ENCODE measurements around the gene GTPBP2. TPM values are rescaled to one million over a fixed set of nuclear protein-coding genes. Genes with fewer than 3 reads are reported as not detected.
"Not testable (repeated sequence)": the region's sequence is repeated elsewhere in the genome, so short reads cannot be mapped to it uniquely, and the experiment has no call there.

Gene GTPBP2
- total RNA-seq, 2 experiments from 2014 or later: 72.6 to 72.8 TPM

- Mint-ChIP-seq H3K9me3 (no peaks in the 10 kb centered on the region), H3K27ac (no peak overlapping the region), H3K27me3 (no peaks in the 10 kb centered on the region), H3K4me1 (ENCODE audit: low read depth) (no peaks in the 10 kb centered on the region), H3K36me3 (peaks cover 26% of the 10 kb centered on the region), H3K4me3 (no peak overlapping the region)
- DNase-seq: no peak
- POLR2A ChIA-PET: no interaction called here
- intact Hi-C loops (cut with micrococcal nuclease): no loop called here
- CTCF ChIA-PET: interaction anchor here (1.1 kb wide), 1 partner anchor 14 kb away, joined by 4 read pairs; no protein-coding TSS in a partner anchor
Observed at GRCh38 chr6:43593938-43594337, 35.1 kb downstream of the GTPBP2 start.

GRCh38 chr6:43589564-43589963 is 39.5 kb downstream of the GTPBP2 start:
- CTCF ChIA-PET; intact Hi-C loops (cut with micrococcal nuclease); H3K9me3 Mint-ChIP-seq; H3K4me3 Mint-ChIP-seq; POLR2A ChIA-PET; H3K4me1 Mint-ChIP-seq (ENCODE audit: low read depth); DNase-seq; H3K27ac Mint-ChIP-seq; H3K27me3 Mint-ChIP-seq: not testable (repeated sequence)
- H3K36me3 Mint-ChIP-seq: peaks cover 30% of the 10 kb centered on the region

- Mint-ChIP-seq H3K27ac (no peak overlapping the region), H3K36me3 (peaks cover 43% of the 10 kb centered on the region), H3K27me3 (no peaks in the 10 kb centered on the region), H3K4me1 (ENCODE audit: low read depth) (peaks cover 21% of the 10 kb centered on the region), H3K9me3 (no peaks in the 10 kb centered on the region), H3K4me3 (no peak overlapping the region)
- intact Hi-C loops (cut with micrococcal nuclease): no loop called here
- ChIA-PET POLR2A (no interaction called here), CTCF (no interaction called here)
- DNase-seq: no peak
Observed at GRCh38 chr6:43588194-43588593, 40.9 kb downstream of the GTPBP2 start.

- Mint-ChIP-seq H3K27me3 (no peaks in the 10 kb centered on the region), H3K36me3 (peaks cover 49% of the 10 kb centered on the region), H3K27ac (peak overlapping the region; percentile 77), H3K9me3 (no peaks in the 10 kb centered on the region), H3K4me3 (no peak overlapping the region), H3K4me1 (ENCODE audit: low read depth) (peaks cover 24% of the 10 kb centered on the region)
- CTCF ChIA-PET: interaction anchor here (1.1 to 1.2 kb wide), 2 partner anchors 22 to 24 kb away, joined by 3 to 4 read pairs; no protein-coding TSS in a partner anchor
- POLR2A ChIA-PET: interaction anchor here (0.6 to 1.1 kb wide), 3 partner anchors 8 to 21 kb away, joined by 3 to 4 read pairs (median 3); no protein-coding TSS in a partner anchor
- intact Hi-C loops (cut with micrococcal nuclease): no loop called here
- peak; percentile 29 for DNase-seq
Observed at GRCh38 chr6:43584892-43585570, 44.0 kb downstream of the GTPBP2 start.

GRCh38 chr6:43582911-43583310 is 46.2 kb downstream of the GTPBP2 start:
- POLR2A ChIA-PET: interaction anchor here (0.9 kb wide), 1 partner anchor 12 kb away, joined by 3 read pairs; no protein-coding TSS in a partner anchor
- H3K4me1 Mint-ChIP-seq (ENCODE audit: low read depth): peaks cover 39% of the 10 kb centered on the region
- CTCF ChIA-PET: interaction anchor here (0.6 kb wide), 1 partner anchor 75 kb away, joined by 4 read pairs; no protein-coding TSS in a partner anchor
- DNase-seq: no peak
- H3K27me3 Mint-ChIP-seq: no peaks in the 10 kb centered on the region
- no peaks in the 10 kb centered on the region for H3K9me3 Mint-ChIP-seq
- peaks cover 45% of the 10 kb centered on the region for H3K36me3 Mint-ChIP-seq
- intact Hi-C loops (cut with micrococcal nuclease): no loop called here
- no peak overlapping the region for H3K4me3 Mint-ChIP-seq
- H3K27ac Mint-ChIP-seq: no peak overlapping the region

DNA sequence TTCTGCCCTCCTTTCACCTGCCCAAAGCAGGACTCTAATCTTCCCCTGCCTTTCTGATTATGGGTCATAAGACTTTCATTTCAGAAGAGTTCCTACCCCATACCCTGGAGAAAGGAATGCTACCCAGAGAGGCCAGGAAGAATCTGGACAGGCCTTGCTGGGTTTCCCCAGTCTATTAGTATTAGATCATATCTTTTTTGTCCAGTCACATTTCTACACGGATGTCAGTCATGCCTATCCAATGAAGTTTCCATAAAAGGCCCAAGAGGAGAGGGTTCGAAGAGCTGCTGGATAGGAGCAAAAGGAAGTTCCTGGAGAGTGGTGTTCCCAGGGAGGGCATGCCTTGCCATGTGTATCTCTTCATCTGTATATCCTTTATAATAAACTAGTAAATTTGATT is 49.9 kb downstream of the GTPBP2 start:
- H3K36me3 Mint-ChIP-seq: peaks cover 42% of the 10 kb centered on the region
- no peak overlapping the region for H3K4me3 Mint-ChIP-seq
- ChIA-PET CTCF (no interaction called here), POLR2A (no interaction called here)
- no peaks in the 10 kb centered on the region for H3K27me3 Mint-ChIP-seq
- peaks cover 40% of the 10 kb centered on the region for H3K4me1 Mint-ChIP-seq (ENCODE audit: low read depth)
- intact Hi-C loops (cut with micrococcal nuclease): loop anchor here (10.0 kb wide), 1 partner anchor 196 kb away; the partner anchor contains the start of gene VEGFA
- no peak overlapping the region for H3K27ac Mint-ChIP-seq
- no peak for DNase-seq
- H3K9me3 Mint-ChIP-seq: no peaks in the 10 kb centered on the region

DNA sequence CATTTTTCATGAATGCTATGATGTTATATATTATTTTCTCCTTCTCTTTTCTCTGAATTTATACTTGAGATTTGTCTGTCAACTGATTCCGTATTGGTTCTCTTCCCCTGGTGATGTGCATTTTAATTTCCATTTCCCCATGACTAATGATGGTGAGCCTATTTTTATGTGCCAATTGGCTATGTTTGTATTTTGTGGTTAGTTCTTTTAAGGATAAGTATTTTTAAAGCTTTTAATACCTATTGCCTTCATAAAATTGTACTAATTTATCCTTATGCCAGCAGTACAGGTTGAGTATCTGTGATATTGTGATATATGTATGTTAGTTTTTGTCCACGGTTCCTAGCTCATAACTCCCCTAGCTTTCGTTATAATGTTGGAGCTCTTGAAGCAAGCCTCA is 50.3 kb downstream of the GTPBP2 start:
- Mint-ChIP-seq H3K27me3 (no peaks in the 10 kb centered on the region), H3K4me1 (ENCODE audit: low read depth) (peaks cover 35% of the 10 kb centered on the region), H3K4me3 (no peak overlapping the region), H3K36me3 (peaks cover 38% of the 10 kb centered on the region), H3K27ac (no peak overlapping the region), H3K9me3 (no peaks in the 10 kb centered on the region)
- intact Hi-C loops (cut with micrococcal nuclease): loop anchor here (10.0 kb wide), 1 partner anchor 196 kb away; the partner anchor contains the start of gene VEGFA
- no peak for DNase-seq
- ChIA-PET POLR2A (no interaction called here), CTCF (no interaction called here)

DNA sequence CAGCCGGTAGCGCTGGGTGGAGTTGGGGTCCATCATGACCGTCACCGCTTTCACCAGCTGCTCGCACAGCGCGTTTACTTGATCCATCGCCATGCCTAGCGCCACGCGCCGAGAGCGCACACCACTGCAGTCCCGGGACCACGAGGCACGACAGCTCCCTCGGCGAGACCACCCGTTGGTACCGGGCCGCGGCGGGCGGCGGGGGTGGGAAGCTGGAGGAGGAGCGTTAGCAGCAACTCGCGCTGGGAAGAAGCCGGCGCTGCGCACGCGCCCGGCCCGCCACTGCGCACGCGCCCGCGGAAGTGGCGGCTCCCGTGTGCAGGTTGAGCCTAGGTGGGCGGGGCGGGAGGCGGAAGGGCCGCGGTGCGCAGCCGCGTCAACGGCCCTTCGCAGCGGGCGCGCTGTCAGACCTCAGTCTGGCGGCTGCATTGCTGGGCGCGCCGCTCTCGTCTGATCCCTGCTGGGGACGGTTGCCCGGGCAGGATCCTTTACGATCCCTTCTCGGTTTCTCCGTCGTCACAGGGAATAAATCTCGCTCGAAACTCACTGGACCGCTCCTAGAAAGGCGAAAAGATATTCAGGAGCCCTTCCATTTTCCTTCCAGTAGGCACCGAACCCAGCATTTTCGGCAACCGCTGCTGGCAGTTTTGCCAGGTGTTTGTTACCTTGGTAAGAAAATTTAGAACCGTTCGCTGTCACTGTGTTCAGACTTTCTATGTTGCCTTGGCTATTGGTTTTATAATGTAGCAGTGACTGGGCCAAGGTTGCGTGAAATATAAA is 53.1 kb downstream of the GTPBP2 start, which contains the start of the genes POLH and XPO5:
TSS of gene POLH (plus strand) at position 414 of the 780 bp plus-strand sequence. CDS start 6,135 bp downstream, outside the sequence.
TSS of gene XPO5 (minus strand) at position 267 of the 780 bp plus-strand sequence. CDS start at position 93, 174 bp downstream.
- H3K4me1 Mint-ChIP-seq (ENCODE audit: low read depth): peaks cover 52% of the 10 kb centered on the region
- peak within 1 kb of the TSS; percentile 97 for H3K4me3 Mint-ChIP-seq
- ChIA-PET POLR2A (interaction anchor here (0.6 to 1.7 kb wide), 4 partner anchors 9 to 60 kb away, joined by 3 to 14 read pairs (median 3); partner anchors contain the start of genes GTPBP2 and MAD2L1BP), CTCF (interaction anchor here (1.5 kb wide), 1 partner anchor 53 kb away, joined by 6 read pairs; the partner anchor contains the start of gene GTPBP2)
- peak within 1 kb of the TSS; percentile 85 for H3K27ac Mint-ChIP-seq
- peak; percentile 94 for DNase-seq
- no peaks in the 10 kb centered on the region for H3K9me3 Mint-ChIP-seq
- intact Hi-C loops (cut with micrococcal nuclease): loop anchor here (2.0 to 10.0 kb wide), 2 partner anchors 53 to 199 kb away; partner anchors contain the start of genes GTPBP2 and VEGFA
- no peaks in the 10 kb centered on the region for H3K27me3 Mint-ChIP-seq
- peaks cover 41% of the 10 kb centered on the region for H3K36me3 Mint-ChIP-seq

- no peaks in the 10 kb centered on the region for H3K27me3 Mint-ChIP-seq
- peak overlapping the region; percentile 85 for H3K27ac Mint-ChIP-seq
- peak; percentile 59 for DNase-seq
- CTCF ChIA-PET: interaction anchor here (0.5 to 1.5 kb wide), 2 partner anchors 54 to 176 kb away, joined by 4 to 6 read pairs; partner anchors contain the start of gene GTPBP2
- peak overlapping the region; percentile 97 for H3K4me3 Mint-ChIP-seq
- intact Hi-C loops (cut with micrococcal nuclease): loop anchor here (10.0 kb wide), 1 partner anchor 200 kb away; the partner anchor contains the start of gene VEGFA
- no peaks in the 10 kb centered on the region for H3K9me3 Mint-ChIP-seq
- peaks cover 44% of the 10 kb centered on the region for H3K36me3 Mint-ChIP-seq
- H3K4me1 Mint-ChIP-seq (ENCODE audit: low read depth): peaks cover 57% of the 10 kb centered on the region
- POLR2A ChIA-PET: interaction anchor here (0.6 to 1.7 kb wide), 4 partner anchors 10 to 61 kb away, joined by 3 to 14 read pairs (median 3); partner anchors contain the start of genes GTPBP2 and MAD2L1BP
Observed at GRCh38 chr6:43575105-43575771, 53.8 kb downstream of the GTPBP2 start.

DNA sequence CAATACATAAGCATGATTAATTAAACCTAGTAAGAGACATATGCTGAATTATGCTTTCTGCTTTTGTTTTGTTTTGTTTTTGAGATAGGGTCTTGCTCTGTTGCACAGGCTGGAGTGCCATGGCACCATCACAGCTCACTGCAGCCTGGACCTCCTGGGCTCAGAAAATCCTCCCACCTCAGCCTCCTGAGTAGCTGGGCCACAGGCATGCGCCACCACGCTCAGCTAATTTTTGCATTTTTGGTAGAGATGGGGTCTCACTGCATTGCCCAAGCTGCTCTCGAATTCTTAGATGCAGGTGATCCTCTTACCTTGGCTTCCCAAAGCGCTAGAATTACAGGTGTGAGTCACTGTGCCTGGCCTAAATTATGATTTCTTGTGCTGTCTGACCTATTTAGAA is 57.0 kb downstream of the GTPBP2 start:
- intact Hi-C loops (cut with micrococcal nuclease): loop anchor here (5.0 to 10.0 kb wide), 2 partner anchors 203 to 400 kb away; partner anchors contain the start of genes SRF and VEGFA
- H3K27me3 Mint-ChIP-seq: no peaks in the 10 kb centered on the region
- H3K9me3 Mint-ChIP-seq: no peaks in the 10 kb centered on the region
- peaks cover 49% of the 10 kb centered on the region for H3K36me3 Mint-ChIP-seq
- CTCF ChIA-PET: no interaction called here
- DNase-seq: no peak
- H3K4me1 Mint-ChIP-seq (ENCODE audit: low read depth): peaks cover 35% of the 10 kb centered on the region
- peak overlapping the region; percentile 90 for H3K27ac Mint-ChIP-seq
- POLR2A ChIA-PET: interaction anchor here (1.2 kb wide), 1 partner anchor 53 kb away, joined by 3 read pairs; no protein-coding TSS in a partner anchor
- H3K4me3 Mint-ChIP-seq: no peak overlapping the region

DNA sequence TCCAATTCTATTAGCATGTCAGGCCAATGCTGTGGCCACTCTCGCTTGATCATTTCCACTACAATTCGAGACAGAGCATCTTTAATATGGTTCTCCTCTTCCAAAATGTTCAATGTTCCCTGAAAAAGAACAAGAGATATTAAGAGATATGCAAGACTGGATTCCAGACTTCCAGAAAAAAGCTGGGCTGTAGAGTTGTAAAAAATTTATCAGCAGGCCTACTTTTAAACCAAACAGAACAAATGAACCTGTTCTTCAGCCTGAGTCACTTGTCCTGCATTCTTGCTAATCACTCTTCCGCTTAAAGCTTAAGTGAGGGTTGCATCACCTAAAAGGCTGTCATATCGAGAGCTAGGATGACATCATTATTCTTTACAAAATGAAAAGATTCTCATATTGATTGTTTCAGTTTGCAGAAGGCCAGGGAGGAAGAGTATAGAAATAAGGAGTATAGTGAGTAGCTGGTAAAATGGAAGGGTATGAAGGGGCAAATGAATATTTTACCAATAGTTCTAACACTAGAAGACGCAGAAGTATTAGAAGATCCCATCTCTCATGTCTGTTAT is 58.1 kb downstream of the GTPBP2 start:
- intact Hi-C loops (cut with micrococcal nuclease): loop anchor here (1.0 to 10.0 kb wide), 4 partner anchors 54 to 399 kb away; partner anchors contain the start of genes GTPBP2, POLR1C, SRF and VEGFA
- no peak for DNase-seq
- Mint-ChIP-seq H3K9me3 (no peaks in the 10 kb centered on the region), H3K36me3 (peaks cover 52% of the 10 kb centered on the region), H3K27ac (peak overlapping the region; percentile 90), H3K27me3 (no peaks in the 10 kb centered on the region), H3K4me3 (no peak overlapping the region), H3K4me1 (ENCODE audit: low read depth) (peaks cover 35% of the 10 kb centered on the region)
- CTCF ChIA-PET: interaction anchor here (1.3 kb wide), 1 partner anchor 37 kb away, joined by 9 read pairs; no protein-coding TSS in a partner anchor
- POLR2A ChIA-PET: interaction anchor here (0.6 to 1.4 kb wide), 6 partner anchors 12 to 62 kb away, joined by 3 to 6 read pairs (median 3); partner anchors contain the start of gene GTPBP2

All from activated CD4-positive, alpha-beta memory T cell treated with anti-CD3 and anti-CD28 coated beads for 36 hours (primary cell).